ENCODE data around the gene KAT2A.
A peak's percentile ranks its signal among the peaks of the same experiment; 100 is the strongest.

KAT2A gene

DNA sequence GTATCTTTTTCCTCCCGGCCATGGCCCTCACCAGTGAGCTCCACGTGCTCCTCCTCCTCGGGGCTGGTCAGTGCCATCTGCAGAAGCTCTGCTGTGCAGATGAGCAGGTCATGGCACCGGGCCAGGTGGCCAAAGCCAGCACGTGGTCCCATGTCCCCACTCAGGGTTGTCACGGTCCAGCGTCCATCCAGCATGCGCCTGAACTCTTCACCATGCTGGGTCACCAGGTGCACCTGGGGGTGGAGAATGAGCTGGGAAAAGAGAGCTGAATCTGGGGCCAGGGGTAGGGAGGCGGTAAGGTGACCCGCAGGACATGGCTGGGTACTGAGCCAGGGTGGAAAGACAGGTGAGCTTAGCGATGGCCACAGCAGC is 9.9 kb downstream of the KAT2A start:
- TF ChIP-seq, protein P1, sequence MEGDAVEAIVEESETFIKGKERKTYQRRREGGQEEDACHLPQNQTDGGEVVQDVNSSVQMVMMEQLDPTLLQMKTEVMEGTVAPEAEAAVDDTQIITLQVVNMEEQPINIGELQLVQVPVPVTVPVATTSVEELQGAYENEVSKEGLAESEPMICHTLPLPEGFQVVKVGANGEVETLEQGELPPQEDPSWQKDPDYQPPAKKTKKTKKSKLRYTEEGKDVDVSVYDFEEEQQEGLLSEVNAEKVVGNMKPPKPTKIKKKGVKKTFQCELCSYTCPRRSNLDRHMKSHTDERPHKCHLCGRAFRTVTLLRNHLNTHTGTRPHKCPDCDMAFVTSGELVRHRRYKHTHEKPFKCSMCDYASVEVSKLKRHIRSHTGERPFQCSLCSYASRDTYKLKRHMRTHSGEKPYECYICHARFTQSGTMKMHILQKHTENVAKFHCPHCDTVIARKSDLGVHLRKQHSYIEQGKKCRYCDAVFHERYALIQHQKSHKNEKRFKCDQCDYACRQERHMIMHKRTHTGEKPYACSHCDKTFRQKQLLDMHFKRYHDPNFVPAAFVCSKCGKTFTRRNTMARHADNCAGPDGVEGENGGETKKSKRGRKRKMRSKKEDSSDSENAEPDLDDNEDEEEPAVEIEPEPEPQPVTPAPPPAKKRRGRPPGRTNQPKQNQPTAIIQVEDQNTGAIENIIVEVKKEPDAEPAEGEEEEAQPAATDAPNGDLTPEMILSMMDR (IDR thresholded peaks at IDR 0.05; ENCODE audit: insufficient read depth, low read length, missing control alignments), result no peak
- no peak for DNase-seq (ENCODE audit: low read depth, low spot score)
- no peak overlapping the region for H3K4me3 ChIP-seq (ENCODE audit: low read depth, low read length)
- ChIA-PET CTCF (interaction anchor here (1.4 to 25.6 kb wide), 6 partner anchors 9 to 416 kb away, joined by 3 to 451 read pairs (median 37); partner anchors contain the start of genes CNP, DNAJC7, KAT2A and NKIRAS2), POLR2A (interaction anchor here (1.5 to 1.7 kb wide), 2 partner anchors 84 to 94 kb away, joined by 4 read pairs; partner anchors contain the start of gene DNAJC7)

DNA sequence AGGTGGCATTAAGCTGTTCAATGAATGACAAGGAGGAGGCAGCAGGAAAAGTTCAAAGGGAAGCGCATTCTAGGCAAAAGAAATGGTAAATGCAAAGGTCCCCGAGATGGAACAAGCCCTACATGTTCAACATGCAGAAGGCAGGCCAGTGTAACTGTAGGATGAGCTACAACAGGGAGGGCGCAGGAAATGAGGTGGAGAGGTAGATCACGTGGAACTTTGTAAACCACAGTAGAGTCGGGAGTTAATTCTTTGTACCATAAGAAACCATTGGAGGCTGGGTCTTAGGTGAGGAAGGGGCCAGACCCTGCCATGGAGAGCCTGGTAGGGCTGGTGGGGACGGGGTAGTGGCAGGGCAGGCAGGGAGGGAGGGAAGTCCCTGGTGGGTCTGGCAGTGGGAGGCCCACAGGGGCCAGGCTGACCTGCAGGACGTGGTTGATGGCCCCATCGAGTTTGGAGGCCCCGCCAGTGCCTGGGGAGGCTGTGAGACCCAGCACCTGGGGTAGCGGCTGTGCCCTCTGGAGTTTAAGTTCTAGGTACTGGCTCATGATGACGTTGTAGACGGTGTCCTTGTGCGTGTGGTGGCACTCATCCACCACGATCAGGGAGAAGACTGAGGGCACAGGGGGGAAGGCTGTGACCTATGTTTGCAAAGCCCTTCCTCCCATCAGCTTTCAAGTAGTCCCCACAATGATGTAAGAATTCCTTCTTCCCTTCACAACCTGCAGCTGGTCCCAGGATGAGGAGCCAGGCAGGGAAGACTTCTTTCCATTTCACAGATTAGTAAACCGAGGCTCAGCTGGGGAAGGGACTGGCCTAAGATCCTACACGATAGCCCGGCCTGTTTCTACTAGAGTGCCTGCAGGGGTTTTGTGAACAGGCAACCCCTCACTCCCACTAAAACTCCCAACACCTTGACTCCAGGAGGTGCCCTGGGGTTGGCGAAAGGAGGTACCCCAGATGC is 10.6 kb downstream of the KAT2A start:
- no peak overlapping the region for H3K4me3 ChIP-seq (ENCODE audit: low read depth, low read length)
- TF ChIP-seq, protein P1 (IDR thresholded peaks at IDR 0.05; ENCODE audit: insufficient read depth, low read length, missing control alignments), result no peak
- DNase-seq (ENCODE audit: low read depth, low spot score), result no peak
- ChIA-PET CTCF (interaction anchor here (0.7 to 25.6 kb wide), 8 partner anchors 8 to 417 kb away, joined by 3 to 451 read pairs (median 14); partner anchors contain the start of genes CNP, DNAJC7, KAT2A and NKIRAS2), POLR2A (interaction anchor here (1.7 kb wide), 1 partner anchor 83 kb away, joined by 4 read pairs; no protein-coding TSS in a partner anchor)

DNA sequence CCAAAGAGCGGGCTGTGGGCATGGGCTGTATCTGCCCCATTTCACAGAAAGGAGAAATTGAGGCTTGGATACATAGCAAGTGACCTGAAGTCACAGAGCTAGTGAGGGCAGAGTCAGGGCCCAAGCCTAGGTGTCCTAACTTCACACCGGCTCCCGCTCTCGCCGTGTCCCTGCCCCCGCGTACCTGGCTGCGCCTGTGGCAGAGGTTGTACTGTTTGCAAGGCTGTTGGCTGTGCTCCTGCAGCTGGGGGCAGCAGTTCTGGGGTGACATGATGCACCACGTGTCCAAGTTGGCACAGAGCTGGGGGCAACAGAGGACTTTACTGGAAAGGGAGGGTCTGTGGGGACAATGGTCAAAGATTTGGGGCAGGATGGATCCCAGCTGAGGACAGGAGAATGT is 12.1 kb downstream of the KAT2A start:
- POLR2A ChIA-PET, result no interaction called here
- CTCF ChIA-PET, result interaction anchor here (1.3 to 25.6 kb wide), 4 partner anchors 41 to 146 kb away, joined by 3 to 451 read pairs (median 68); partner anchors contain the start of genes CNP, DNAJC7 and NKIRAS2
- TF ChIP-seq, protein P1 (IDR thresholded peaks at IDR 0.05; ENCODE audit: insufficient read depth, low read length, missing control alignments), result no peak
- H3K4me3 ChIP-seq (ENCODE audit: low read depth, low read length), result no peak overlapping the region
- DNase-seq (ENCODE audit: low read depth, low spot score), result no peak

DNA sequence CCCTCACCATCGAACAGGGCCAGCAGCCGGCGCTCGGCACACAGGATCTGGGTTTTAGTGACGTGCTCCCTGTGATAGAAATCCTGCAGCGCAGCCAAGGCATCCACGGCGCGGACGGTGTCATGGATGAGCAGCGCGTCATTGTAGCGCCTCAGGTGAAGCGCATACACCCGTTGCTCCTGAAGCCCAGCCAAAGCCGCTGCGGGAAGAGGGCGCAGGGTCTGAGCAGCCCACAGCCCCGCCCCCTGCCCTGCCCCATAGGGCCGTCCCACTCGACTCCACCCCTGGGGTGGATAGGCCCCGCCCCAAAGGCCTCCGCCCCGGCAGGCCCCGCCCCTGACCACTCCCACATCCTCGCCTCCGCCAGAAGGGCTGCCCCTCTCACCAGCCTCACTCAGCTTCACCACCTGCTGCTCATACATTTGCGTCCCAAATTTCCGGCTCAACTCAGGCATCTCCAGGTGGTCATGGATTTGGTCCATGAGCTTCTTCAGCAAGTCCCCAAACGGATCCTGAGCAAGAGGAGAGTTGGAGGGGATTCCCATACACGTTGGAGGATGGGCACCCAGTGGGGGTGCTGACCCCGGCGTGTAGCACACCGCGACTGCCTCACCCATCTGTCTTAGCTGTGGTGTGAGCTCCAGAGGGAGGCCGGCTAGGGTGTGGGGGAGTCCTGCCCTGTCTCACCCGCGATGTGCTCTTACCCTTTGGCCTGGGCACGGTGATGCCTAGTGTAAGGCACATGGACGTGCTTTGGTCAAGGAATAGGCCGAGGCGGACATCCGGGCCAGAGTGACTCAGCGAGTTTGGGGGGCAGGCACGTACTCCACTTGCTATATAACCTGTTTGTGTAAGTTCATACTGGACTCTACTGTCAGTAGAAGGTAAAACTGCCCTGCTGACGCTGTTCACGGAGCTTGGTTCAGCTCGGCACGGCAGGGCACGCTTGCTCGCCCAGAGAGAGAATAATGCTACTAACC is 13.3 kb downstream of the KAT2A start:
- H3K4me3 ChIP-seq (ENCODE audit: low read depth, low read length), result peak overlapping the region; percentile 52
- POLR2A ChIA-PET, result interaction anchor here (0.7 kb wide), 1 partner anchor 740 kb away, joined by 3 read pairs; no protein-coding TSS in a partner anchor
- TF ChIP-seq, protein P1 (IDR thresholded peaks at IDR 0.05; ENCODE audit: insufficient read depth, low read length, missing control alignments), result no peak
- no peak for DNase-seq (ENCODE audit: low read depth, low spot score)
- CTCF ChIA-PET, result interaction anchor here (0.9 to 25.6 kb wide), 8 partner anchors 9 to 145 kb away, joined by 3 to 451 read pairs (median 5); partner anchors contain the start of genes DNAJC7 and NKIRAS2

DNA sequence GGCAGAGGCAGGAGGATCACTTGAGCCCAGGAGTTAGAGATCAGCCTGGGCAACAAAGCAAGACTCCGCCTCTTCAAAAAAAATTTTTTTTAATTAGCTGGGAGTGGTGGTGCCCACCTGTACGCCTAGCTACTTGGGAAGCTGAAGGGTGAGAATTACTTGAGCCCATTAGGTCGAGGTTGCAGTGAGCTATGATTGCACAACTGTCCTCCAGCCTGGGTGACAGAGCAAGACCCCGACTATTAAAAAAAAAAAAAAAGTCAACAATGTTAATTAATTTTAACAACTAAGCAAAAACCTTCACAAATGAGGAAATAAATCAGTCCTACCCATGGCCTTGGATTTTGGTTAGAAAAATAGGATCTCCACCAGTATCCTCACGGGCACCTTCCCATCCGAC is 14.0 kb downstream of the KAT2A start:
- TF ChIP-seq, protein P1 (IDR thresholded peaks at IDR 0.05; ENCODE audit: insufficient read depth, low read length, missing control alignments), result no peak
- DNase-seq (ENCODE audit: low read depth, low spot score), result no peak
- ChIA-PET CTCF (interaction anchor here (0.7 to 25.6 kb wide), 6 partner anchors 10 to 144 kb away, joined by 3 to 451 read pairs (median 5); partner anchors contain the start of genes DNAJC7 and NKIRAS2), POLR2A (interaction anchor here (0.8 kb wide), 1 partner anchor 141 kb away, joined by 3 read pairs; no protein-coding TSS in a partner anchor)
- no peak overlapping the region for H3K4me3 ChIP-seq (ENCODE audit: low read depth, low read length)

Data from AG04449 (cell line).